Measurements from ENCODE around the gene FSD1L. TPM values are rescaled to one million over a fixed set of nuclear protein-coding genes. Genes with fewer than 3 reads are reported as not detected.

Gene FSD1L
- total and polyA plus RNA-seq, 2 donors (not counting 1 experiment from before 2014, with no cell fraction given), result 0.70 to 15.2 TPM

- no peak overlapping the region for H2AFZ ChIP-seq (ENCODE audit: insufficient read depth, low read depth, low read length, poor library complexity, severe bottlenecking)
- POLR2A ChIA-PET, result no interaction called here
- no peaks in the 10 kb centered on the region for H4K20me1 ChIP-seq (ENCODE audit: control insufficient read depth, insufficient read depth, low read length, poor library complexity, severe bottlenecking)
- no peak overlapping the region for H3K27ac ChIP-seq (ENCODE audit: low read length in 2 of 2)
- CTCF ChIA-PET, result no interaction called here
- Mint-ChIP-seq H3K27ac (no peak overlapping the region), H3K4me1 (no peaks in the 10 kb centered on the region), H3K4me3 (no peak overlapping the region), H3K27me3 (no peaks in the 10 kb centered on the region), H3K9me3 (ENCODE audit: insufficient read depth) (no peaks in the 10 kb centered on the region)
- H3K4me2 ChIP-seq (replicated peaks; ENCODE audit: low read depth, low read length, poor library complexity, severe bottlenecking), result no peak overlapping the region
- H3K79me2 ChIP-seq (ENCODE audit: control insufficient read depth, insufficient read depth, low read length), result no peaks in the 10 kb centered on the region
- 80% methylated on average over 1 of the region's 1 CpG for WGBS (ENCODE audit: insufficient coverage)
- H3K4me3 ChIP-seq (ENCODE audit: control extremely low read depth in 1 of 5, extremely low read depth in 1 of 5, insufficient read depth in 1 of 5, low read depth in 2 of 5, low read length in 4 of 5), result no peak overlapping the region
- DNase-seq (no peak), ATAC-seq (ENCODE audit: low read depth) (no peak)
- H3K9ac ChIP-seq (ENCODE audit: low read length), result no peak overlapping the region
- no peaks in the 10 kb centered on the region for H3K27me3 ChIP-seq (replicated peaks in 1 of 4; ENCODE audit: control extremely low read depth in 1 of 4, control insufficient read depth in 3 of 4, insufficient read depth in 4 of 4, low read length in 3 of 4)
- TF ChIP-seq EZH2 (IDR thresholded peaks at IDR 0.05; ENCODE audit: borderline replicate concordance, insufficient read depth, low read depth, low read length, poor library complexity, severe bottlenecking), result no peak
- TF ChIP-seq CTCF (IDR thresholded peaks at IDR 0.05), result no peak
- no peaks in the 10 kb centered on the region for H3K9me3 ChIP-seq (ENCODE audit: control extremely low read depth in 1 of 3, control insufficient read depth in 2 of 3, insufficient read depth in 1 of 3, low read length in 2 of 3)
- no peaks in the 10 kb centered on the region for H3K4me1 ChIP-seq (ENCODE audit: control insufficient read depth in 2 of 2, insufficient read depth in 2 of 2, low read length in 2 of 2)
- intact Hi-C loops (cut with micrococcal nuclease), result no loop called here
- H3K36me3 ChIP-seq (replicated peaks in 1 of 2; ENCODE audit: control extremely low read depth in 1 of 2, control insufficient read depth in 1 of 2, extremely low read depth in 1 of 2, insufficient read depth in 2 of 2, low read length in 1 of 2), result no peaks in the 10 kb centered on the region
These were observed 62.2 kb downstream of the FSD1L start for GRCh38 chr9:105510024-105510423.

GRCh38 chr9:105511446-105511845 is 63.6 kb downstream of the FSD1L start:
- TF ChIP-seq EZH2 (IDR thresholded peaks at IDR 0.05; ENCODE audit: borderline replicate concordance, insufficient read depth, low read depth, low read length, poor library complexity, severe bottlenecking) (no peak), CTCF (IDR thresholded peaks at IDR 0.05) (no peak)
- H3K27me3 ChIP-seq (replicated peaks in 1 of 4; ENCODE audit: control extremely low read depth in 1 of 4, control insufficient read depth in 3 of 4, insufficient read depth in 4 of 4, low read length in 3 of 4), result no peaks in the 10 kb centered on the region
- no peaks in the 10 kb centered on the region for H3K4me1 ChIP-seq (ENCODE audit: control insufficient read depth in 2 of 2, insufficient read depth in 2 of 2, low read length in 2 of 2)
- ChIA-PET CTCF (no interaction called here), POLR2A (no interaction called here)
- H3K9ac ChIP-seq (ENCODE audit: low read length), result no peak overlapping the region
- no peak overlapping the region for H2AFZ ChIP-seq (ENCODE audit: insufficient read depth, low read depth, low read length, poor library complexity, severe bottlenecking)
- Mint-ChIP-seq H3K27ac (no peak overlapping the region), H3K27me3 (no peaks in the 10 kb centered on the region), H3K4me3 (no peak overlapping the region), H3K4me1 (no peaks in the 10 kb centered on the region), H3K9me3 (ENCODE audit: insufficient read depth) (no peaks in the 10 kb centered on the region)
- H4K20me1 ChIP-seq (ENCODE audit: control insufficient read depth, insufficient read depth, low read length, poor library complexity, severe bottlenecking), result no peaks in the 10 kb centered on the region
- ATAC-seq (ENCODE audit: low read depth) (no peak), DNase-seq (no peak)
- H3K36me3 ChIP-seq (replicated peaks in 1 of 2; ENCODE audit: control extremely low read depth in 1 of 2, control insufficient read depth in 1 of 2, extremely low read depth in 1 of 2, insufficient read depth in 2 of 2, low read length in 1 of 2), result no peaks in the 10 kb centered on the region
- no peaks in the 10 kb centered on the region for H3K9me3 ChIP-seq (ENCODE audit: control extremely low read depth in 1 of 3, control insufficient read depth in 2 of 3, insufficient read depth in 1 of 3, low read length in 2 of 3)
- no peak overlapping the region for H3K4me2 ChIP-seq (replicated peaks; ENCODE audit: low read depth, low read length, poor library complexity, severe bottlenecking)
- H3K4me3 ChIP-seq (ENCODE audit: control extremely low read depth in 1 of 5, extremely low read depth in 1 of 5, insufficient read depth in 1 of 5, low read depth in 2 of 5, low read length in 4 of 5), result no peak overlapping the region
- no peaks in the 10 kb centered on the region for H3K79me2 ChIP-seq (ENCODE audit: control insufficient read depth, insufficient read depth, low read length)
- no peak overlapping the region for H3K27ac ChIP-seq (ENCODE audit: low read length in 2 of 2)
- intact Hi-C loops (cut with micrococcal nuclease), result no loop called here
